Stomach smooth muscle (tissue), 2 donors: ENCODE results near the gene DLG2.

Experiments
- H3K27ac ChIP-seq: one replicate; pipeline ENCODE4 v1.7.0; 2013; ENCODE audit warnings: mild to moderate bottlenecking, low read length, inconsistent platforms
- H3K27me3 ChIP-seq, 2 donors: one replicate each; pipeline ENCODE4 v1.7.0; 2013; ENCODE audit warnings: low read length in 2 of 2; ENCODE audit not compliant: insufficient read depth in 2 of 2, control insufficient read depth in 1 of 2
- H3K36me3 ChIP-seq, 2 donors: one replicate each; pipeline ENCODE4 v1.7.0; 2013; ENCODE audit warnings: low read length in 2 of 2; ENCODE audit not compliant: control insufficient read depth in 2 of 2, insufficient read depth in 2 of 2
- H3K4me1 ChIP-seq: one replicate; pipeline ENCODE4 v1.7.0; 2013; ENCODE audit warnings: low read length; ENCODE audit not compliant: control insufficient read depth, insufficient read depth
- H3K4me3 ChIP-seq, 2 donors: one replicate each; pipeline ENCODE4 v1.7.0; 2013; ENCODE audit warnings: low read length in 2 of 2
- H3K9ac ChIP-seq, 2 donors: one replicate each; pipeline ENCODE4 v1.7.0; 2013; ENCODE audit warnings: low read length in 2 of 2, mild to moderate bottlenecking in 1 of 2
- H3K9me3 ChIP-seq, 2 donors: one replicate each; pipeline ENCODE4 v1.7.0; 2013; ENCODE audit warnings: low read length in 2 of 2; ENCODE audit not compliant: control insufficient read depth in 2 of 2
- donor health status: healthy.
- donor health status: Pancreatic carcinoma.

The DLG2 gene

GRCh38 chr11:83641511-83641910 is 1985.6 kb downstream of the DLG2 start:
- Histone ChIP-seq H3K4me1 (no peaks in the 10 kb centered on the region), H3K4me3 (no peak overlapping the region), H3K36me3 (no peaks in the 10 kb centered on the region), H3K9ac (no peak overlapping the region), H3K27me3 (no peaks in the 10 kb centered on the region), H3K9me3 (no peaks in the 10 kb centered on the region), H3K27ac (no peak overlapping the region)

GRCh38 chr11:83639995-83640758 is 1987.0 kb downstream of the DLG2 start:
- no peak overlapping the region for H3K4me3 ChIP-seq
- H3K9me3 ChIP-seq = no peaks in the 10 kb centered on the region
- H3K36me3 ChIP-seq = no peaks in the 10 kb centered on the region
- no peaks in the 10 kb centered on the region for H3K4me1 ChIP-seq
- H3K27me3 ChIP-seq = no peaks in the 10 kb centered on the region
- no peak overlapping the region for H3K9ac ChIP-seq
- H3K27ac ChIP-seq = no peak overlapping the region

DNA sequence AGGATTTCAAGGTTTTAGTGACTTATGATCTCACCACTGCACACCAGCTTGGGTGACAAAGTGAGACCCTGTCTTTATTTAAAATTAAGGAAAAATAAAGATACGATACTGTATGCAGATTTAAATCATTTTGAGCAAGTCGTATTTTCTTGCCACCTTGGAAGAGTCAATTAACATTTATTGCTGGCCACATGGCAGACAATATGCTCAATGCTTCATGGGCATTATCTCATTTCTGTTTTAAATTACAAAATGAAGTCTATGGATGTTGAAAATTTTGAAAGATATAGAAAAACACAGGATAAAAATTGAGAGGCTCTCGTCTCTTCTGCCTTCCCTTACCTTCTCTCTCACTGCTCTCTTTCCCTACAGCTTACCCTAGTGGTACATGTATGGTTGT is 1992.0 kb downstream of the DLG2 start:
- Histone ChIP-seq H3K36me3 (no peaks in the 10 kb centered on the region), H3K4me3 (no peak overlapping the region), H3K9ac (no peak overlapping the region), H3K27ac (no peak overlapping the region), H3K27me3 (no peaks in the 10 kb centered on the region), H3K9me3 (no peaks in the 10 kb centered on the region), H3K4me1 (no peaks in the 10 kb centered on the region)

GRCh38 chr11:83630211-83630610 is 1996.9 kb downstream of the DLG2 start:
- H3K9ac ChIP-seq = no peak overlapping the region
- H3K27me3 ChIP-seq = no peaks in the 10 kb centered on the region
- H3K4me1 ChIP-seq = no peaks in the 10 kb centered on the region

DNA sequence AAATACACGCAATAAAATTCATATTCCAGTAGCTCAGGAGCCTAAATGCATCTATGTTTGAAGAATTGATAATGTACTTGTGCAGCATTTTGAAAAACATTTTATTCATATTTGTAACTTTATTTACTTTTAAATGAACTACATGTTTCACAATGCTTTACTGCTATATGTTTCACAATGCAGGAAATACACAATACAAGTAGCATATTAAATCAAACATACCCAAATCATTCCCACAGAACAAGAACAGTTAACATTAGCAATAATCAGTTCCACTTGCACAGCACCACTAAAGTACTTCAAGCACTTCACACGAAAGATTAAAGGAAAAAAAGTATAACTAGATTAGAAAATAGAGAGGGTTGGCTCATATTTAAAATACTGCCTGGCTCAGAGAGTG is 1997.4 kb downstream of the DLG2 start:
- H3K9ac ChIP-seq = no peak overlapping the region
- no peak overlapping the region for H3K27ac ChIP-seq
- no peaks in the 10 kb centered on the region for H3K9me3 ChIP-seq
- H3K4me3 ChIP-seq = no peak overlapping the region
- H3K4me1 ChIP-seq = no peaks in the 10 kb centered on the region
- H3K27me3 ChIP-seq = no peaks in the 10 kb centered on the region
- no peaks in the 10 kb centered on the region for H3K36me3 ChIP-seq

More at GRCh38 chr11:83630211-83630610, 1996.9 kb downstream of the DLG2 start:
- no peaks in the 10 kb centered on the region for H3K9me3 ChIP-seq
- no peaks in the 10 kb centered on the region for H3K36me3 ChIP-seq
- H3K4me3 ChIP-seq = no peak overlapping the region
- H3K27ac ChIP-seq = no peak overlapping the region

DNA sequence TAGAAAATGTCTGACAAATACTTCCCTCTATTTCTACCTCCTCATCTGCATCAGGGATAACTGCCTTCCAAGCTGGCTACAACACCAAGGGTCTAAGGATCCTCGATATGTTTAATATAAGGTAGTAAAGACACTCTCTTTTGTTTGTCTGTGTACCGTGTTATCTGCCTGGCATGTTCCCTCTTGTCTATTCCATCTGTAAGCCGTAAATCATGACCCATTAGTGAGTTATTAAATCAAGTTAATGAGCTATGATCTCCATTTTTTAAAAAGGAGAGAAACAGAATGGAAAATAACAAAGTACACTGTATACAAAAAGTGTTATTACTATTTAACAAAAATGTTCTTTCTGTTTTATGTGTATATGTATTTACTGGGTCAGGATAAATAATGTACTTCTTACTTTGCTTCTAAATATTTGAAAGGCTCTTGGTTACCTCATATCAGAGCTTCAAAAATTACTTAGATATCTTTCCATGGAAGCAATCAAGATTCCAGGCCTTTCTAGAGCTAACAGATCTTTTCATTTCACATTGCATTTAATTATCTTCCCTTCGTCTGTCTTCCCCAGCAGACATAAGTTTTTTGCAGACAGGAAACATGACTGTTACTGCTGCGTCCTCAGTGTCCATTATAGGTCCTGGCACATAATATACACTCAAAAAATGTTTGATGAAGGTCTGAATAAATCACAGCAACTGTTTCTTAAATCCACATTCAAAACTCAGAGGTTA is 1998.4 kb downstream of the DLG2 start:
- no peaks in the 10 kb centered on the region for H3K9me3 ChIP-seq
- no peaks in the 10 kb centered on the region for H3K4me1 ChIP-seq
- no peak overlapping the region for H3K4me3 ChIP-seq
- H3K27ac ChIP-seq = no peak overlapping the region
- no peak overlapping the region for H3K9ac ChIP-seq
- no peaks in the 10 kb centered on the region for H3K27me3 ChIP-seq
- H3K36me3 ChIP-seq = no peaks in the 10 kb centered on the region

DNA sequence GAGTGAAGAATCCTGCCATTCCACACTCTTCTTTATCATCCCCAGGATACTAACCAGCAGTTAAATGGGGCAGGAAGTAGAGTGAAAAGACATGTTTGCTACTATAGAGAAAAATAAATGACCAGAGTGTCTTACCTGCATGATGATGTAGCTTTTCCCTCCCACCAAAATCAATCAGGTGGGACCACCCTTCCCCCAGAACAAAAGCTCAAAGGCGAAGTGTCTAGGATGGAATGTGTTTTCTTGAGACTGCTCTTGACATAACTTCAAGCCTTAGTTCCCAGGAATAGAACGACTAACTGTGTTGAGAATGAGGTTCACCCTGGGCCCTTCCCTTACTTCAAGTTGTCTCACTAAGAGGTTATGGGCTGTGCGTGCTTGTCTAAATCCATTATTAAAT is 2001.8 kb downstream of the DLG2 start:
- no peak overlapping the region for H3K9ac ChIP-seq
- no peaks in the 10 kb centered on the region for H3K36me3 ChIP-seq

GRCh38 chr11:83617671-83618070 is 2009.5 kb downstream of the DLG2 start:
- no peaks in the 10 kb centered on the region for H3K36me3 ChIP-seq
- no peaks in the 10 kb centered on the region for H3K27me3 ChIP-seq
- no peak overlapping the region for H3K9ac ChIP-seq
- no peaks in the 10 kb centered on the region for H3K9me3 ChIP-seq
- H3K4me3 ChIP-seq = no peak overlapping the region
- no peaks in the 10 kb centered on the region for H3K4me1 ChIP-seq
- no peak overlapping the region for H3K27ac ChIP-seq

More for the DNA sequence above, 2001.8 kb downstream of the DLG2 start:
- H3K27ac ChIP-seq = no peak overlapping the region
- H3K27me3 ChIP-seq = no peaks in the 10 kb centered on the region
- H3K9me3 ChIP-seq = no peaks in the 10 kb centered on the region
- H3K4me1 ChIP-seq = no peaks in the 10 kb centered on the region
- no peak overlapping the region for H3K4me3 ChIP-seq

DNA sequence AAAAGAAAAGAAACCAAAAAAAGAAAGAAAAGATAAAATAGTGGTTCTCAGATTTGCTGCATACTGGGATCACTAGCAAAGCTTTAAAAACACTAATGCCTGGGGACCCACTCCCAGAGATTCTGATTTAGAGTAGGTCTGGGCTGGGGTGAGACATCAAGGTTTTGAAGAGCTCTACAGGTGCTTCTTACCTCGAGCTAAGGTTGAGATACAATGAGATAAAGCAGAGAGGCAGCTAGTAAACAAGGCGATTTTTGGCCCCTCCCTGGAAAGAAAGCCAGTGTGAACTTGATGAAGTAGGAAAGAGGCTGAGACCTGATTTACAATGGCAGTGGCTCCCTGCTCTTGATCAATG is 2013.4 kb downstream of the DLG2 start:
- no peak overlapping the region for H3K4me3 ChIP-seq
- no peak overlapping the region for H3K9ac ChIP-seq
- no peaks in the 10 kb centered on the region for H3K4me1 ChIP-seq
- no peak overlapping the region for H3K27ac ChIP-seq
- H3K36me3 ChIP-seq = no peaks in the 10 kb centered on the region
- no peaks in the 10 kb centered on the region for H3K9me3 ChIP-seq
- H3K27me3 ChIP-seq = no peaks in the 10 kb centered on the region

DNA sequence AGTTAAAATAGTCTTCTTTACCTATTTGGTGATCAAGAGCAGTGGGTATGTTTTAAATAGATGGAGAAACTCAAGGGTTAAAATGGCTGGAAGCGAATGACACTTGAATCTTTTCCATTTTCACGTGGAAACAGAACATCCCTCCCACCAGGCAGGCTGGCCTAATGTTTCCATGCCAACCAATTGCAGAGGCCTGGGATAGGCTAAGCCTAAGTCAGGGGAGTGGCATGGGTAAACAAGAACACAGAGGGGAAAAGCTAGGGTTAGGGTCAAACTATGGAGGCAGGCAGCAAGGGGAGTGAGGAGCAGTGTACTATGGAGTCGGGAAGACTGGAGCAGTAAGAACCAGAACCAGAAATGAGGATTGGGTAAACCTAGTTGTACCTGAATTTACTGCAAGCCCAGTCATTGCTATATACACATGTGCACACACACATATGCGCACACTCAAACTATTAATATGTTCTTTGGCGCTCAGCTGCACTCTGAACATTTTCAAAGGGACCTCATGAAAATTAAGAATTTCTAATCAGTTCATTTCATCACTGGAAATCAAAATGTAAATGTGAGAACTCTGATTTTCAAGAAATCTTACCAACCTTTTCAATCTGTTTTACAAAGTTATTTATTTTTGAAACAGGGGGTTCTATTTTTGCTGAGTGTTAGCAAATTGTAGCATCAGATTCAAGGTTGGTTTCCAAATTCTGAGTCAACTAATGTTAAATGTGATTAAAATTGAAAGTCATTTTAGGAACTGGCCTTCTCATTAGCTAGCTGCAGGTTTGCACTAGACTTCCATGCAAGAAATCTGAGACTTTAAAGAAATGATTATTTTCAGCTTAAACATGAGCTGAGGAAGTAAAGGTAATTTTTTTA is 2014.0 kb downstream of the DLG2 start:
- Histone ChIP-seq H3K4me1 (no peaks in the 10 kb centered on the region), H3K36me3 (no peaks in the 10 kb centered on the region), H3K27ac (no peak overlapping the region), H3K27me3 (no peaks in the 10 kb centered on the region), H3K9me3 (no peaks in the 10 kb centered on the region), H3K4me3 (no peak overlapping the region), H3K9ac (no peak overlapping the region)
